CD4-positive, alpha-beta T cell (primary cell): Measurements from ENCODE around the gene PIEZO1. TPM values are rescaled to one million over a fixed set of nuclear protein-coding genes. Genes with fewer than 3 reads are reported as not detected.

Experiments
- ATAC-seq: fragments of 200-7000 bp; cut with Tn5 transposase; one replicate; pipeline ENCODE4 v1.10.0; 2022; ENCODE audit warnings: mild to moderate bottlenecking; ENCODE audit not compliant: poor library complexity
- CTCF ChIA-PET: fragments of 350-600 bp; sonication (Branson Sonifier 250); formaldehyde crosslinking; loops from one replicate; lab custom pipeline; 2021; ENCODE audit warnings: antibody characterized with exemption, inconsistent platforms; lab: Charles Lee
- POLR2A ChIA-PET: fragments of 350-600 bp; sonication (Branson Sonifier 250); formaldehyde crosslinking; loops from one replicate; lab custom pipeline; 2021; ENCODE audit warnings: antibody characterized with exemption, inconsistent platforms; lab: Charles Lee
- DNase-seq, 14 experiments: peaks; one replicate each; pipeline ENCODE4 v3.0.0-alpha.2; 2013 to 2020; ENCODE audit warnings: mixed read lengths in 2 of 14
- H3K27ac ChIP-seq, 2 donors: one replicate each; pipeline versions ENCODE4 v1.5.1 to v1.7.0; 2013; ENCODE audit warnings: low read length in 2 of 2, low read depth in 1 of 2, mild to moderate bottlenecking in 1 of 2
- H3K27me3 ChIP-seq, 2 experiments: 1 replicate in 1 of 2; 2 replicates in 1 of 2; pipeline versions ENCODE4 v1.6.1 to v1.7.0; 2013; ENCODE audit warnings: low read length in 2 of 2, control low read depth in 1 of 2, mild to moderate bottlenecking in 1 of 2, moderate library complexity in 1 of 2; ENCODE audit not compliant: insufficient read depth in 2 of 2, control insufficient read depth in 1 of 2
- H3K36me3 ChIP-seq: one replicate; pipeline ENCODE4 v1.6.1; 2013; ENCODE audit warnings: low read length, control low read depth; ENCODE audit not compliant: insufficient read depth
- H3K4me1 ChIP-seq: one replicate; pipeline ENCODE4 v1.6.1; 2013; ENCODE audit warnings: low read length, control low read depth; ENCODE audit not compliant: insufficient read depth
- H3K4me3 ChIP-seq: one replicate; pipeline ENCODE4 v1.5.1; 2013; ENCODE audit warnings: mild to moderate bottlenecking, low read length, moderate library complexity
- H3K9me3 ChIP-seq, 2 experiments: 1 replicate in 1 of 2; 2 replicates in 1 of 2; pipeline versions ENCODE4 v1.6.1 to v1.7.0; 2013; ENCODE audit warnings: low read length in 2 of 2, mild to moderate bottlenecking in 2 of 2, control low read depth in 1 of 2, moderate library complexity in 1 of 2; ENCODE audit not compliant: control insufficient read depth in 1 of 2, insufficient read depth in 1 of 2
- H3K27ac Mint-ChIP-seq: one replicate; pipeline ENCODE4 v1.8.0; 2020; ENCODE audit warnings: mixed read lengths
- H3K27me3 Mint-ChIP-seq: one replicate; pipeline ENCODE4 v1.8.0; 2021; ENCODE audit warnings: mixed read lengths
- H3K36me3 Mint-ChIP-seq: one replicate; pipeline ENCODE4 v1.8.0; 2021; ENCODE audit warnings: low read depth, mixed read lengths
- H3K4me1 Mint-ChIP-seq: one replicate; pipeline ENCODE4 v1.8.0; 2021; ENCODE audit warnings: low read depth, mixed read lengths
- H3K4me3 Mint-ChIP-seq: one replicate; pipeline ENCODE4 v1.8.0; 2020; ENCODE audit warnings: mild to moderate bottlenecking, mixed read lengths
- H3K9me3 Mint-ChIP-seq: one replicate; pipeline ENCODE4 v1.8.0; 2020; ENCODE audit warnings: mixed read lengths
- CTCF ChIP-seq: fragments of 200-600 bp; IDR thresholded peaks from one replicate; pipeline ENCODE4 v1.8.0; 2022; ENCODE audit warnings: antibody characterized with exemption, mild to moderate bottlenecking
- intact Hi-C, 2 experiments: fragments of 100-400 bp; cut with DNase I in 1 of 2; cut with micrococcal nuclease in 1 of 2; formaldehyde crosslinking; loops; one replicate each; pipeline versions ENCODE4 v1.15.1 to v1.9.0; 2023 to 2025; cut with DNase I, micrococcal nuclease
- total RNA-seq, 174 experiments: library from RNA in 2 of 174; stranded (reverse) in 2 of 174; gene quantifications; one replicate each; pipeline ENCODE4 v1.2.3 and lab custom pipeline; 2021 to 2026

The PIEZO1 gene
- total RNA-seq, 2 experiments from 2014 or later: 142 to 146 TPM

- Histone ChIP-seq H3K27me3 (no peaks in the 10 kb centered on the region), H3K9me3 (no peaks in the 10 kb centered on the region), H3K4me1 (peaks cover 88% of the 10 kb centered on the region), H3K27ac (peak overlapping the region; percentile 62 to 64), H3K4me3 (peak overlapping the region; percentile 21), H3K36me3 (peaks cover 23% of the 10 kb centered on the region)
- H3K27ac Mint-ChIP-seq: peak overlapping the region; percentile 87
- peak overlapping the region; percentile 74 for H3K4me3 Mint-ChIP-seq
- intact Hi-C loops: no loop called here
- DNase-seq: peak in 4 of 14 experiments; percentile 42 to 64 (median 58)
- POLR2A ChIA-PET: interaction anchor here (1.2 to 3.7 kb wide), 4 partner anchors 10 to 89 kb away, joined by 3 to 37 read pairs (median 5); partner anchors contain the start of genes CTU2 and RNF166
- H3K4me1 Mint-ChIP-seq: peaks cover 51% of the 10 kb centered on the region
- CTCF ChIA-PET: no interaction called here
- H3K36me3 Mint-ChIP-seq: peaks cover 9% of the 10 kb centered on the region
- no peak for TF ChIP-seq CTCF
- no peaks in the 10 kb centered on the region for H3K9me3 Mint-ChIP-seq
- H3K27me3 Mint-ChIP-seq: no peaks in the 10 kb centered on the region
- peak; percentile 55 for ATAC-seq
These were observed 93.0 kb downstream of the PIEZO1 start for GRCh38 chr16:88691924-88692560.

GRCh38 chr16:88691129-88691813 lies 93.7 kb downstream of the PIEZO1 start:
- POLR2A ChIA-PET: interaction anchor here (1.3 to 3.7 kb wide), 3 partner anchors 9 to 15 kb away, joined by 3 to 37 read pairs (median 6); partner anchors contain the start of genes CTU2 and RNF166
- Mint-ChIP-seq H3K4me1 (peaks cover 51% of the 10 kb centered on the region), H3K4me3 (peak overlapping the region; percentile 71), H3K36me3 (peaks cover 3% of the 10 kb centered on the region), H3K9me3 (no peaks in the 10 kb centered on the region), H3K27ac (peak overlapping the region; percentile 87), H3K27me3 (no peaks in the 10 kb centered on the region)
- H3K9me3 ChIP-seq: no peaks in the 10 kb centered on the region
- intact Hi-C loops: no loop called here
- H3K4me3 ChIP-seq: no peak overlapping the region
- H3K4me1 ChIP-seq: peaks cover 88% of the 10 kb centered on the region
- ATAC-seq (no peak), DNase-seq (peak in 1 of 14 experiments; percentile 30)
- CTCF ChIA-PET: no interaction called here
- H3K36me3 ChIP-seq: peaks cover 15% of the 10 kb centered on the region
- no peaks in the 10 kb centered on the region for H3K27me3 ChIP-seq
- no peak for TF ChIP-seq CTCF
- H3K27ac ChIP-seq: peak overlapping the region; percentile 29 to 62

- Mint-ChIP-seq H3K9me3 (no peaks in the 10 kb centered on the region), H3K4me3 (peak overlapping the region; percentile 71), H3K27me3 (no peaks in the 10 kb centered on the region), H3K36me3 (peaks cover 3% of the 10 kb centered on the region), H3K27ac (peak overlapping the region; percentile 73), H3K4me1 (peaks cover 51% of the 10 kb centered on the region)
- DNase-seq (no peak), ATAC-seq (no peak)
- intact Hi-C loops: no loop called here
- H3K4me1 ChIP-seq: peaks cover 85% of the 10 kb centered on the region
- no peaks in the 10 kb centered on the region for H3K27me3 ChIP-seq
- peaks cover 8% of the 10 kb centered on the region for H3K36me3 ChIP-seq
- POLR2A ChIA-PET: interaction anchor here (3.7 kb wide), 1 partner anchor 12 kb away, joined by 37 read pairs; no protein-coding TSS in a partner anchor
- CTCF ChIA-PET: no interaction called here
- TF ChIP-seq CTCF: no peak
- H3K27ac ChIP-seq: peak overlapping the region in 1 of 2 donors; percentile 29
- no peaks in the 10 kb centered on the region for H3K9me3 ChIP-seq
- no peak overlapping the region for H3K4me3 ChIP-seq
These were observed 94.5 kb downstream of the PIEZO1 start for GRCh38 chr16:88690341-88691128.
